Measurements from ENCODE around the gene NUAK1.
"Not testable (repeated sequence)": the region's sequence is repeated elsewhere in the genome, so short reads cannot be mapped to it uniquely, and the experiment has no call there.

The NUAK1 gene

DNA sequence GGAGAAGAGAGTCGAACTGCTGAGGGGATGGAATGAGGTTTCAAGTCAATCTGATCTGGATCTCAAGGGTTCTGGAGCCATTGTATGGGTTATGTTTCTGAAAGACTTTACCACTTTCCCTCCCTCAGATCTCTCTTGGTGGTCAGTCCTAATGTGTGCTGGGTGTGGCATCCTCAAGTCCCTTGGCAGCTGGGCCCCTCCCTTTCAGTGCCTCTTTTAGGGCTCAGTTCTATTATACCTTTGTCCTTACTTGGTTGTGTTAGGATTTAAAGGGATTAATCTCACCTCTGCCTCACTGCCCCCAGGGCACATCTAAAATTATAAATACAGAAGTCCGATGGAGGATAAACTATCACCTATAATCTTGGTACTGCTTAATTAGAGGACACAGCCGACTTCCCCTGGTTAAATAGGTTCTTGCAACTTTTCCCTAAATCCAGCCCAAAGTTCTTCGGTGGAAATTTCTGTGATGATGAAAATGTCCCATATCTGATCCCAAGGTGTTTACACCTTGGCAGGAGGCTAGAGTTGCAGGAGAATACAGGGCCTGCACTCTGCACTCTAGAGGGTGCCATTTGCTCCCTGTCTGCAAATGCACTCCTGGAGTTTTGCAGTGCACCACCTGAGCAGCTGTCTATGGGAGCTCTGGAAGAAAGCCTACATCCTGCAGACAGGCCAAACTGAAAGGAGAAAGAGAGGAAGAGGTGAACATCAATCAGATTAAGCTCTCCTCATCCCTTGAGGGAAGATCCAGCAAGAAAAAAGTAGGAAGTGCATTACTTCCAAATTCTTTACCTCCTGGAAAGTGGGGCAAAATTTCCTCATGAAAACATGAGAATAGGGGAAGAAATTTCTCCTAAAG, 106.8 kb downstream of the NUAK1 start:
- no peak for DNase-seq (ENCODE audit: low spot score)

DNA sequence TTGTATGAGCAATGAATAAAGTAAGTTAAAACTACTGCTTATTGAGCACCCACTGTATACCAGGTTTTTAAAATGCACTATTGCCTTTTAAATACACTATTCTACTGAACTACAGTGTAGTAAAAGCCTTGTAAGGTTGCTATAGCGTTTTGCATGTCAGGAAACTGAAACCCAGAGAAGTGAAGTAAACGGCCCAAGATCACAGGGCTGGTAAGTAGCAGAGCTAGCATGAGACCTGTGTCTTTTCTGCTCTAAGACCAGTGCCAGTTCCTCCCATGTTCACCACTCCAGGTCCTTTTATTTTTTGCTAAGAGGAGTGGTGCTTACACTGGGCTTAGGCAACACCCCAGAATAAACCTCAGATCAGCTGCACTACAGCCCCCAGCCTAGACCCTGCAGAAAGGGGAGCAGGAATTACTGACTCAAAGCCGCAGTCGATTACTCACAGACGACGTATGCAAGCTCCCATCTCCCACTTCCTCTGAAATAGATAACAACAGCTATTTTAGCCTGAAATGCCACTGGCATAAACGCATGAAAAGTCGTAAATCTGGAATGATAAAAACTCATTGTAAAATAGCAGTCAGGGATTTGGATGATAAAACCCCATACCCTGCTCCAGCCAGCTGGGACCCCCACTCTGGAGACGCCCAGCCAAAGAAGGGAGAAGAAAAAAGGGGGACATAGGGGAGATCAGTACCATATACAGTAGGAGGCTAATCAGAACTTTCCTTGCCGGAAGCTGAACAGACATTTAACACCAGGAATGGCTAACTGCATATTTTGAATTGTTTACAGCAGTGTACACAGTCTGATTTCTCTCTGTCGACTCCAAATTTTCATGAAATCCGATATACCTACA, 108.3 kb downstream of the NUAK1 start:
- peak; percentile 77 for DNase-seq (ENCODE audit: low spot score)

DNA sequence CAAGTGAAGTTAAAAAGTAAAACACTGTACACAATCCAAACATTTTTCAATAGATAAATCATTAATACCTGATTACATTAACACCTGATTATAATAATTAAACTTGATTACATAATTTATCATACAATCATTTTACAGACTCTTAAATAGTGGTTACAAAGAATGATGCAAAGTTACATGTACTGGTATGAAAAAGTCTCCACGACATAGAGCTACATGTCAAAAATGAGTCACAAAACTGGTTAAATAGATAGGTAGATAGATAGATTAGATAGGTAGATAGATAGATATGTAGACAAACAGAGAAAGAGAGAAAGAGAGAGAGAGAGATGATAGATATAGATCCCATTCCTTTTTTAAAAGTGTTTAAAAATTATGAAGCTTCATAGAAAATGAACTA, 109.2 kb downstream of the NUAK1 start:
- no peak for DNase-seq (ENCODE audit: low spot score)

DNA sequence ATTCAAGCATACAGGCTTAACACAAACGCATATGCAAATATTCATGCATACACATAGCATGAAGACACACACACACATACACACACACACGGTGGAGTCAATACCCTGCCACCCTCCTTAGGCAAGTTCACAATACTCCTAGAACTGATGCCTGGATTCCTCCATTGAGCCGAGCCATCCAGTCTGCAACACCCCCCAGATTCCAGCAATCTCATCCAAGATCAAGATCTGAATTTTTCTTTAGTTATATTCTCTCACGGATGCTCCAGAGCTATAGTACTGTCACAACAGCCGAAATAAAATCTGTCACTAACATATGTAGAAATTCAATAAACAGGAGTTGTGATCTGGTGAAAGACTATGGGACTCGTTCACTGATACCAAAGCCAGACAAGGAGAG, 110.8 kb downstream of the NUAK1 start:
- no peak for DNase-seq (ENCODE audit: low spot score)

DNA sequence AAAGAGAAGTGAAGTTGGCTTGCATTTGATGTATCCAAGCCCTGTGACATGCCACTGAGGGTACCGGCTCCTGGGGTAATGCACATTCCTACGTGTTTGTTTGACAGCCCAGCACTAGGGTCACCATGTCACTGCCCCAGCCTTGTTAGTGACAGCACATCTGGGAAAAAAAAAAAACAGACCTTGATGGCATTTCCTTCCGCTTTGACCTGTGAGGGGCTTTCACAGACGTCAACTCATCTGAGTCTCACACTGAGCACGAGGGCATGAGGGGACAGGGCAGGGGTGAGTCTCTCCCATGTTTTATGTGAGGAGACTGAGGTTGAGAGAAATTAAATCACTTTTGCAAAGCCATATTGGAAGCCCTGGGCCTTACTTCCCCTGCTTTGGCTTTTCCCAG, 111.5 kb downstream of the NUAK1 start:
- no peak for DNase-seq (ENCODE audit: low spot score)

DNA sequence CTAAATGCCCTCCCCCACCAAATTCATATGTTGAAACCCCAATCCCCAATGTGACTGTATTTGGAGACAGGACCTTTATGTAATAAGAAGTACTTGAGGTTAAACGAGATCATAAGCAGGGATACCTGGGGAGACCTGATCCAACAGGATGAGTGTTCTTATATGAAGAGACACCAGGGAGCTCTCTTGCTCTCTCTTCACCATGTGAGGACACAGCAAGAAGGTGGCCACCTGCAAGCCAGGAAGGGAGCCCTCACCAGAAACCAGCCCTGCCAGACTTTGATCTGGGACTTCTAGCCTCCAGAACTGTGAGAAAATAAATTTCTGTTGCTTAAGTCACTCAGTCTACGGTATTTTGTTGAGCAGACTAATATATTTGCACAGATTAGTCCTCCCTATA, 113.6 kb downstream of the NUAK1 start:
- DNase-seq (ENCODE audit: low spot score), result no peak

DNA sequence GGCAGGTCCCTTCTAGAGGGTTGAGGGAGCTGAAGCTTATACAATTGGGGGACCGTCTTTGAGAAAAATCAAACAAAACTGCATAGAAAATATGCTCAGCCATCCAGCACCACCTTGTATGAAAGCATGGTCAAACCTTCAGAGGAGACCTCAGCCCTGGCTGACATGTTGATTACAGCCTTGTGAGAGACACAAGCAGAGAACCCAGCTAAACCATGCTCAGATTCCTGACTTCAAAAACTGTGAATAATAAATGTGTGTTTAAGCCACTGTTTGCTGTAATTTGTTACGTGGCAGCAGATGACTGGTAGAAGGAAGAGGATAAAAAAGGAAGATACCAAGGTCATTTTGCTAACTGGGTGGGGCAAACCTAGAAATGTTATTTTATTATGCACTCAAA, 115.7 kb downstream of the NUAK1 start:
- no peak for DNase-seq (ENCODE audit: low spot score)

DNA sequence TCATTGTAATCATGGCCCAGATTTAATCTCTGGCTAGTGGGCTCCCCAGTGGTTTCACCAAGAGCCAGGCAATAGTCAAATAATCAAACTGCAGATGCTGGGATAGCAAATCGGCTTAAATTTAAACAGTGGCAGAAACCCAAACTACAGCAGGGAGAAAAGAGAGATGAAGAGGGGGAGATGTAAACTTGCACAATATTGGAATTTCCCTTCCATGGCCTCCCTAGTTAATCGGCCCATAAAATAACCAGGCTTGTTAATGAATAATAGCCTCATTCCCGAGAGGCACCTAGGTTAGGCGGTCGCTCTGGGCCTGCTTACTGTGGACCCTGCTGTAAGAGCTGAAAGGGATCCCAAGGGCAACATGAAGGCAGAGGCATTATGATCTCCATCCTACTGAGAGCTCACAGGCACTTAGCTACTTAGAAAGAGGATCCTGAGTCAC, 116.2 kb downstream of the NUAK1 start:
- DNase-seq (ENCODE audit: low spot score), result no peak

DNA sequence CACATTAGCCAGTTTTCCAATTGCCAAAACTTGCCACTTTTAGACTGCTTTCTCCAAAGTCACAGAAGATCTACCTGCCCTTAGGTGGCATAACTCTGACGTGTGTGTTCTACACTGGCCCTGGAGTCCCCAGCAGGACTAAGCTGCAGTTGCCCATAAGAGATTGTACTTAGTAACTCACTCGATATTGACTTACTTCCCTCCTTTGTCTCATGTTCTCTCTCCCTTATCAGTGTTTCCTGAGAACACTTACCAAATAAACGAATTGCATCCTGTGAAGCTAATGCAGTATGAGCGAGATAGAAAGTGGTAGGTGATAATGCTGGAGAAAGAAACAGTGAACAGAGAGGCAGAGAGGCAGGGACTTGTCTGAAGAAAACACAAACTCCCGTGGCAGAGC, 117.2 kb downstream of the NUAK1 start:
- DNase-seq (ENCODE audit: low spot score), result no peak

DNA sequence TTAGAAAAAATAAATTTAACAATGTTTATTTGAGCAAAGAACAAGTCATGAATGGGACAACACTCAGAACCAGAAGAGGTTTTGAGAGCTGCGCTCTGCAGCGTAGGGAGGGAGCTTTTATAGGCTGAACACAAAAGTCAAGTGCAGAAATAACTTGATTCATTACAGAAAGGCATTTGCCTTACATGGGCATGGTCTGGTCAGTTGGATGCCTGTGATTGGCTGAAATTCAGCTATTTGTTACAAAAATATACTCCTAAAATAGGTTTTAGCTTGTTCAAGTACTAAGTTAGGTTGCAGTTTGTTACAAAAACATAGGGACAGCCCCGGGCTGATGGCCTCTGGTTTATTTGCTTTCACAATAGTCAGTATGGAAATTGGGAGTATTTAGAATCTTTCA, 118.0 kb downstream of the NUAK1 start:
- DNase-seq (ENCODE audit: low spot score), result no peak

DNA sequence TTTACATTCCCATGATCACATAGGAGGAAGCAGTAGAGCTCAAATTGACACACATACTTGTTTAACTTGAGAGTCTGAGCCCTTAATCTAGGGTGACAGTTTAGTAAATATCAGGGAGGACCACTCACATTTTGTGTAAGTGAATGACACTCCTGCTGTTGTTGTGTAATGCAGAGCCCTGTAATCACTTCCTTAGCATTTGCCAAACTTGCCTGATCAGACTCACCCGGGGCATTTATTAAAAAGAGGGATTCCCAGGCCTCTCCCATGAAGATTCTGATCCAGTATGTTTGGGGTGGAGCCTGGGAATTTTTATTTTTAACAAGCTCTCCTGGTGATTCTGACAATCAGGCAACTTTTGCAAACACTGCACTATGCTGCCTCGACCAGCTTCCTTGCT, 119.6 kb downstream of the NUAK1 start:
- no peak for DNase-seq (ENCODE audit: low spot score)

DNA sequence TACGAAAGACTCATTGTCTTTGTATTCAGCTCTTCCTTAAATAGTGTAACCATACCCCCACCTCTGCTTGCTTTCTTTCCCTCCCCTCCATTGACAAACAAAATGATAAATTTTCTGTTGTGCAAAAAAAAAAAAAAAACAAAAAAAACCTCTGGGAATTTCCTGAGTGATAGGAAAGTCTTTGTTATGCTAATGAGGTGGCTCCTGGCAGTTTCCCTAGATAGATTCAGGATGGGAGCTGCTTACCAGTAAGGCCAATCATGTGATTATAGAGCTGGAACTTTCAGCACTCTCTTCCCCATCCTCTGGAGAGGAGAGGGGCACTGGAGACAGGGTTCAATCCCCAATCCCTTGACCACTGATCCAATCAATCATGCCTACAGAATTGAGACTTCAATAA, 120.5 kb downstream of the NUAK1 start:
- DNase-seq (ENCODE audit: low spot score), result no peak

DNA sequence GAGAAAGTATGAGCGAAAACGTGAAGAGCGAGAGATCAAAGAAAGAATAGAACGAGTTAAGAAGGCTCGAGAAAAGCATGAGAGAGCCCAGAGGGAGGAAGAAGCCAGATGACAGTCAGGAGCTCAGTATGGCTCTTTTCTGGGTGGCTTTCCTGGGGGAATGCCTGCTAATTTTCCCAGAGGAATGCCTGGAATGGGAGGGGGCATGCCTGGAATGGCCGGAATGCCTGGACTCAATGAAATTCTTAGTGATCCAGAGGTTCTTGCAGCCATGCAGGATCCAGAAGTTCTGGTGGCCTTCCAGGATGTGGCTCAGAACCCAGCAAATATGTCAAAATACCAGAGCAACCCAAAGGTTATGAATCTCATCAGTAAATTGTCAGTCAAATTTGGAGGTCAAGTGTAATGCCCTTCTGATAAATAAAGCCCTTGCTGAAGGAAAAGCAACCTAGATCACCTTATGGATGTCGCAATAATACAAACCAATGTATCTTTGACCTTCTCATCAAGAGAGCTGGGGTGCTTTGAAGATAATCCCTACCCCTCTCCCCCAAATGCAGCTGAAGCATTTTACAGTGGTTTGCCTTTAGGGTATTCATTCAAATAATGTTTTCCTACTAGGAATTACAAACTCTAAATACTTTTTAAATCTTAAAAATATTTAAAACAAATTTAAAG, 122.0 kb downstream of the NUAK1 start:
- not testable (repeated sequence) for DNase-seq (ENCODE audit: low spot score)

DNA sequence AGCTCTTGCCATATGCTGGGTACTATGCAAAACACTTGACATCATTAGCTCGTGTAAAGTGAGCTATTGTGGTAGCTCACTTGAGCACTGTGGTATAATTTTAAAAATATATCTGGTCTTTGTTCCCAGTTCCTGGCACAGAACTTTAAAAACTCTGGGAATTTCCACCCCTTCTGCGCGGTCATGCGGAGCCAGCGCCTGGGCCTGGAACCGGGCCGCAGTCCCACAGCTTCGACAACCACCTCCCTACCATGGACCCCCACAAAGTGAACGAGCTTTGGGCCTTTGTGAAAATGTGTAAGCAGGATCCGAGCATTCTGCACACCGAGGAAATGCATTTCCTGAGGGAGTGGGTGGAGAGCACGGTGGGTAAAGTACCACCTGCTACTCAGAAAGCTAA, 123.1 kb downstream of the NUAK1 start:
- no peak for DNase-seq (ENCODE audit: low spot score)

DNA sequence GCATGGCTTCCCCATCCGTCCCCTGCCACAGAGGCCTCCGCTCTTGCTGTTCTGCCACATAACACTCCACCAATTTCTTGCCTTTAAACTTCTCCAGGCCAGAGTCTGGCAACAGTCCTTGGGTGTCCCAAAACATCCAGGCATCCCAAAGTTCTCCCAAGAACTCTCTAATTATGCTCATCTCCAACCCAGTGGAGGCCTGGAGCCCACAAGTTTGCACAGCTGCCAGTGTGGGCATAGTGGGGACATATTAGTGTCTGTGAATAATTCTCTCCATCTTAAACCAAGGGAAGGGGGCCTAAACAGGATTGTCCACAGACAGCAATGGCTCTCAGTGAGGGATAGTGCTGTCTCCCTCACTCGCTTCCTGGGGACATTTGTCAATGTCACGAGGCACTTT, 124.8 kb downstream of the NUAK1 start:
- no peak for DNase-seq (ENCODE audit: low spot score)
